Measurements from ENCODE around the gene GRIK1.

Gene GRIK1

GRCh38 chr21:29786496-29787360 is 153.1 kb downstream of the GRIK1 start:
- H3K27ac ChIP-seq = no peak overlapping the region
- TF ChIP-seq POLR2AphosphoS5 (IDR thresholded peaks at IDR 0.05; ENCODE audit: borderline replicate concordance, low read depth, low read length) (no peak), FOXP2 (optimal IDR thresholded peaks at IDR 0.05; ENCODE audit: control extremely low read depth, extremely low read length, insufficient read depth) (no peak), EZH2 (IDR thresholded peaks at IDR 0.05) (no peak)
- H3K4me3 ChIP-seq = no peak overlapping the region
- no peaks in the 10 kb centered on the region for H3K36me3 ChIP-seq (ENCODE audit: insufficient read depth, low read length)
- no peak overlapping the region for H3K9ac ChIP-seq (ENCODE audit: insufficient read length)
- H3K9me3 ChIP-seq (ENCODE audit: low read depth, low read length) = no peaks in the 10 kb centered on the region
- DNase-seq (ENCODE audit: low read depth, low spot score) = no peak

DNA sequence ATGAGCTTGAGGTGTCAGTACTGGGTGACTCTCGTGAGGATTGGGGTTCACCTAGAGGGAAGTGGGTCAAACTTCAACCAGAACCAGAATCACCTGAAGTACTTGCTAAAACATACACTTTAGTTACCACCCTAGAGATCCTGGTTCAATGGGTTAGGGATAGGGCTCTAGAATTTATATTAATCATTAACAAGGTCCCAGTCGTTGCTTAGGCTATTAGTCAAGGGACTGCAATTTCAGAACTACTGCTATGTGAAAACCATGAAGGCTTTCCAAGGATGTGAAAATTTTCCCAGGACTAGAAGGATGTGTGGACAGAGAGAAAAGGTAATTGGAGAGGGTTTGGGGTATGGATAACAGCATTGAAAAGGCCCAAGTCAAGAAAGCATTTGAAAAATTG is 162.6 kb downstream of the GRIK1 start:
- no peak overlapping the region for H3K4me3 ChIP-seq
- DNase-seq (ENCODE audit: low read depth, low spot score) = no peak
- no peaks in the 10 kb centered on the region for H3K36me3 ChIP-seq (ENCODE audit: insufficient read depth, low read length)
- no peak overlapping the region for H3K9ac ChIP-seq (ENCODE audit: insufficient read length)
- H3K9me3 ChIP-seq (ENCODE audit: low read depth, low read length) = no peaks in the 10 kb centered on the region
- no peak overlapping the region for H3K27ac ChIP-seq
- no peak for TF ChIP-seq POLR2AphosphoS5 (IDR thresholded peaks at IDR 0.05; ENCODE audit: borderline replicate concordance, low read depth, low read length)
- TF ChIP-seq EZH2 (IDR thresholded peaks at IDR 0.05) = no peak
- TF ChIP-seq FOXP2 (optimal IDR thresholded peaks at IDR 0.05; ENCODE audit: control extremely low read depth, extremely low read length, insufficient read depth) = no peak

DNA sequence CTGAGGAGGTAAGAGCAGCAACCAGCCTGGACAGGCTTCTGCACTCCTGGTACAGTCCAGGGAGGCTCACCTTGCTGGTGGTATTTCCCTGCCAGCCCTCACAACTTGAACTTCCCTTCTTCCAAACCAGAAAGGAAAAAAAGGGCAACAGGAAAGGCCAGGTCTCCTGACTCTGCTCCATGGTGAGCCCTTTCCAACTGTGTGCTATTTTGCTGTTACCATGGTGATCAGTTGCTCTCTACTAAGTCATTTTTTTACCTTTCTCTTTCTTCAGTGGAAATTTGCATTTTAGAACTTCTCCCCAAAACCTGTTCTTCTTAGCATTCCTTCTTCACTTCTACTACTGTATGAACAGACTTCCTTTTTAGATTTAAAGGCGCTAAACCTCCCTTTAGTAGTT is 164.3 kb downstream of the GRIK1 start:
- TF ChIP-seq FOXP2 (optimal IDR thresholded peaks at IDR 0.05; ENCODE audit: control extremely low read depth, extremely low read length, insufficient read depth) = no peak
- TF ChIP-seq POLR2AphosphoS5 (IDR thresholded peaks at IDR 0.05; ENCODE audit: borderline replicate concordance, low read depth, low read length) = no peak
- TF ChIP-seq EZH2 (IDR thresholded peaks at IDR 0.05) = no peak
- H3K36me3 ChIP-seq (ENCODE audit: insufficient read depth, low read length) = no peaks in the 10 kb centered on the region
- no peak overlapping the region for H3K27ac ChIP-seq
- H3K4me3 ChIP-seq = no peak overlapping the region
- H3K9me3 ChIP-seq (ENCODE audit: low read depth, low read length) = no peaks in the 10 kb centered on the region
- no peak for DNase-seq (ENCODE audit: low read depth, low spot score)
- no peak overlapping the region for H3K9ac ChIP-seq (ENCODE audit: insufficient read length)

DNA sequence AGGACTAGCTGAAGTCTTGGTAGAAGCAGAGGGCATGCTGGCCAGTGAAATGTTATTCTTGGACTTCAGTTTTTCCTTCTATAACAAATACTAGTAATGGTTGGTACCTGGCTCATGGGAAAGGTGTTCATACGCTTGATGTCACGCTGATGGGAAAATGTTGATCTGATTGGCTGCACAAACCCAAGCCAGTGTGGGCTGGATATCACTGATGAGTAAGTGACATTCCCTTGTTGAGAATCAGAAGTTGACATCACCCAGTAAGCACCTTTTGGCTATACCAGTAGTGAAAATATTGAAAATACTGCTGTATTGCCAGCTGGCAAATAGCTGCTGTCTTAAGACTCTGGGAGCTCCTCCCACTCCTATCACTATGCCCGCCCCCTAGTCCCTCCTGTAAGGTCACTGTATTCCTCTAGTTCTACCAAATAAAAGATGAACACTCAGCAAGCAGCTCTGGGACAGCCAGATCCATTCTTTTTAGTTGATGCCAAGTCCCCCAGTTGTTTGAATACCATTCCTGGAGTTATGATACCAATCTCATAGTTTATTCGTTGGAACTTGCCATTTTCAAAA is 168.2 kb downstream of the GRIK1 start:
- H3K9me3 ChIP-seq (ENCODE audit: low read depth, low read length) = no peaks in the 10 kb centered on the region
- no peak overlapping the region for H3K9ac ChIP-seq (ENCODE audit: insufficient read length)
- no peak overlapping the region for H3K4me3 ChIP-seq
- DNase-seq (ENCODE audit: low read depth, low spot score) = no peak
- TF ChIP-seq EZH2 (IDR thresholded peaks at IDR 0.05) (no peak), POLR2AphosphoS5 (IDR thresholded peaks at IDR 0.05; ENCODE audit: borderline replicate concordance, low read depth, low read length) (no peak), FOXP2 (optimal IDR thresholded peaks at IDR 0.05; ENCODE audit: control extremely low read depth, extremely low read length, insufficient read depth) (no peak)
- no peak overlapping the region for H3K27ac ChIP-seq
- no peaks in the 10 kb centered on the region for H3K36me3 ChIP-seq (ENCODE audit: insufficient read depth, low read length)

GRCh38 chr21:29763674-29764073 is 176.1 kb downstream of the GRIK1 start:
- no peak for TF ChIP-seq FOXP2 (optimal IDR thresholded peaks at IDR 0.05; ENCODE audit: control extremely low read depth, extremely low read length, insufficient read depth)
- TF ChIP-seq EZH2 (IDR thresholded peaks at IDR 0.05) = no peak
- no peak overlapping the region for H3K4me3 ChIP-seq
- H3K9me3 ChIP-seq (ENCODE audit: low read depth, low read length) = no peaks in the 10 kb centered on the region
- H3K9ac ChIP-seq (ENCODE audit: insufficient read length) = no peak overlapping the region
- H3K36me3 ChIP-seq (ENCODE audit: insufficient read depth, low read length) = no peaks in the 10 kb centered on the region
- H3K27ac ChIP-seq = no peak overlapping the region
- DNase-seq (ENCODE audit: low read depth, low spot score) = no peak

DNA sequence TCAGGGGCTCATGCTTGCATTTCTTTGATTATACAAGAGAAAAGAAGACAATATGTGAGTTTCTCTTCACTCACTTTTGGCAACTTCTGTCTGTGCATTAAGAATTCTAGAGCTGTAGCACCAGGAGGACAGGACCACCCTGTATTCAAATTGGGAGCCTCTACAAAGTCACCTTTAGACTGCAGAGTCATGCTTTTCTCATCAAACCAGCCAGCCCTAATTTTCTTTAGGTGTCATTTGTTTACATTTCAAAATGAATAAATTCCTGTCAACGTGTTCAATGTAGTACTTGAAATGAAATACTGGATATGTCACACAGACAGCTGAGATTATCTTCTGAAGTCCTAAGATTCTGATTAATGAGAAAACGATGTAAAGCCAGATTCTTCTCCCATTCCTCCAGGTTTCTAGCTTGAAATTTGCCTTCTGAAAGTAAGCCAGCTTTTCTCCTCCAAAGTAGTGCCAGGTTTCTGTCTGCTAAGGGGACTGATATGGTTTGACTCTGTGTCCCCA is 177.2 kb downstream of the GRIK1 start:
- TF ChIP-seq FOXP2 (optimal IDR thresholded peaks at IDR 0.05; ENCODE audit: control extremely low read depth, extremely low read length, insufficient read depth) (no peak), EZH2 (IDR thresholded peaks at IDR 0.05) (no peak), POLR2AphosphoS5 (IDR thresholded peaks at IDR 0.05; ENCODE audit: borderline replicate concordance, low read depth, low read length) (no peak)
- H3K36me3 ChIP-seq (ENCODE audit: insufficient read depth, low read length) = no peaks in the 10 kb centered on the region
- H3K9ac ChIP-seq (ENCODE audit: insufficient read length) = no peak overlapping the region
- H3K4me3 ChIP-seq = no peak overlapping the region
- no peaks in the 10 kb centered on the region for H3K9me3 ChIP-seq (ENCODE audit: low read depth, low read length)
- no peak overlapping the region for H3K27ac ChIP-seq
- no peak for DNase-seq (ENCODE audit: low read depth, low spot score)

GRCh38 chr21:29753216-29753615 is 186.6 kb downstream of the GRIK1 start:
- H3K9me3 ChIP-seq (ENCODE audit: low read depth, low read length) = no peaks in the 10 kb centered on the region
- H3K36me3 ChIP-seq (ENCODE audit: insufficient read depth, low read length) = no peaks in the 10 kb centered on the region
- H3K9ac ChIP-seq (ENCODE audit: insufficient read length) = no peak overlapping the region
- H3K27ac ChIP-seq = no peak overlapping the region
- TF ChIP-seq FOXP2 (optimal IDR thresholded peaks at IDR 0.05; ENCODE audit: control extremely low read depth, extremely low read length, insufficient read depth) = no peak
- no peak for TF ChIP-seq POLR2AphosphoS5 (IDR thresholded peaks at IDR 0.05; ENCODE audit: borderline replicate concordance, low read depth, low read length)
- TF ChIP-seq EZH2 (IDR thresholded peaks at IDR 0.05) = no peak
- no peak overlapping the region for H3K4me3 ChIP-seq
- no peak for DNase-seq (ENCODE audit: low read depth, low spot score)

- no peak overlapping the region for H3K27ac ChIP-seq
- H3K4me3 ChIP-seq = no peak overlapping the region
- TF ChIP-seq FOXP2 (optimal IDR thresholded peaks at IDR 0.05; ENCODE audit: control extremely low read depth, extremely low read length, insufficient read depth) (no peak), POLR2AphosphoS5 (IDR thresholded peaks at IDR 0.05; ENCODE audit: borderline replicate concordance, low read depth, low read length) (no peak), EZH2 (IDR thresholded peaks at IDR 0.05) (no peak)
- no peaks in the 10 kb centered on the region for H3K36me3 ChIP-seq (ENCODE audit: insufficient read depth, low read length)
- no peaks in the 10 kb centered on the region for H3K9me3 ChIP-seq (ENCODE audit: low read depth, low read length)
- DNase-seq (ENCODE audit: low read depth, low spot score) = no peak
- no peak overlapping the region for H3K9ac ChIP-seq (ENCODE audit: insufficient read length)
These were observed 188.2 kb downstream of the GRIK1 start for GRCh38 chr21:29751473-29752185.

All from SK-N-MC (cell line).